ENCODE measurements around the gene KRT81.

KRT81 gene

DNA sequence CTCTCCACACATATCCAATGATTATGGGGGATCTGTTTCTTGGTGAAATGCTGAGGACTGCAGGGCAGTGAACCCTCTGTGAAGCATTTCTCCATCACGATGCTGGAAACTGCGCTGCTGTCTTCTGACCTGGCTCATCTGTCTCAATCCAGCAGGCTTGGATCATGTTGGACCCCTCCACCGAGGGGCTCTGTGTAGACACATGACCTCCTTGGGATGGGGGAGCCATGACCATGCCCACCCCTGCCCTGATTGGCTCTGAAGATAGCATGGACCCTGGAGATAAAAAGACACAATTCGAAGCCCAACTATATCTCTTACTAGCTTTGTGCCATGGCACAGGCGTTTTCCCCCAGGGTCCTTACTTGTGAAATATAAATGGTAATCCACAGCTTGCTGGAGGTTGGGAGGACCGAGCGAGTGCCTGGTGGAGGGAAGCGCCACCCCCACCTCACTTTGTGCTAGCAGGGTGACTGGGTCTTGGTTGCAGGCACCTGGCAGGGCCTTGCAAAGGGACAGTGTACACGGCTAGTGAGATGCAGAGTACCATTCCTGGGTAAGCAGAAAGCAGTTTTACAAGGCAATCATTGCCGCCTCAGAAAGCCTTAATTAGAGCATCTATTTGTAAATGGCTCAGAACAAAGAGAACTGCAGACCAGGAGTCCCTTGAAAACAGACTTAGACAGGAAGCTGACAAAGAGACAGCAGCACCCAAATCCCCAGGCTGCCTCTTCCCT lies 32.2 kb upstream of the KRT81 start:
- no peak for DNase-seq (ENCODE audit: low spot score)
- no peaks in the 10 kb centered on the region for H3K27me3 ChIP-seq (ENCODE audit: insufficient read depth, poor library complexity, severe bottlenecking)
- TF ChIP-seq, protein P1, sequence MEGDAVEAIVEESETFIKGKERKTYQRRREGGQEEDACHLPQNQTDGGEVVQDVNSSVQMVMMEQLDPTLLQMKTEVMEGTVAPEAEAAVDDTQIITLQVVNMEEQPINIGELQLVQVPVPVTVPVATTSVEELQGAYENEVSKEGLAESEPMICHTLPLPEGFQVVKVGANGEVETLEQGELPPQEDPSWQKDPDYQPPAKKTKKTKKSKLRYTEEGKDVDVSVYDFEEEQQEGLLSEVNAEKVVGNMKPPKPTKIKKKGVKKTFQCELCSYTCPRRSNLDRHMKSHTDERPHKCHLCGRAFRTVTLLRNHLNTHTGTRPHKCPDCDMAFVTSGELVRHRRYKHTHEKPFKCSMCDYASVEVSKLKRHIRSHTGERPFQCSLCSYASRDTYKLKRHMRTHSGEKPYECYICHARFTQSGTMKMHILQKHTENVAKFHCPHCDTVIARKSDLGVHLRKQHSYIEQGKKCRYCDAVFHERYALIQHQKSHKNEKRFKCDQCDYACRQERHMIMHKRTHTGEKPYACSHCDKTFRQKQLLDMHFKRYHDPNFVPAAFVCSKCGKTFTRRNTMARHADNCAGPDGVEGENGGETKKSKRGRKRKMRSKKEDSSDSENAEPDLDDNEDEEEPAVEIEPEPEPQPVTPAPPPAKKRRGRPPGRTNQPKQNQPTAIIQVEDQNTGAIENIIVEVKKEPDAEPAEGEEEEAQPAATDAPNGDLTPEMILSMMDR (IDR thresholded peaks at IDR 0.05; ENCODE audit: poor library complexity, severe bottlenecking) = no peak

DNA sequence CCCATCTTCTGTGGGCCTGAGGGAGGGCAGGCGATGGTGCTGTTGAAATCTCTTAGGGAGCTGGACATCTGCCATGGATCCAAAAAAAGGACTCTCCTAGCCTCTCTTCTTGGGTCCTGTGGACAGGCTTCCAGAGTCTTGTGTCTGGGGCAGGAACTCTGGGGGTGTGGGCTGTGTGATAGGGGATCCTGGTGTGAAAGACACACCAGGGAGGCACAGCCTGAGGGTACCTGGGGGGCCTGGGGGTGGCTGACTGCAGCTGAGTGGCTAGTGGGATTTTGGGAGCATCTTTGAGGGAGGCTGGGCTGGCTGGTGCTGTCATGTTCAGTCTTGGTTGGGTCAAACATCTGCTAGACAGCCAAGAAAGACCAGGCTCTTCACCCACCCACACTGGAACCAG lies 31.7 kb upstream of the KRT81 start:
- Histone ChIP-seq H3K4me1 (ENCODE audit: insufficient read depth, poor library complexity, severe bottlenecking) (no peaks in the 10 kb centered on the region), H3K27ac (ENCODE audit: poor library complexity, severe bottlenecking) (no peak overlapping the region), H3K4me3 (ENCODE audit: severe bottlenecking) (no peak overlapping the region), H3K9me3 (ENCODE audit: severe bottlenecking) (no peaks in the 10 kb centered on the region), H3K27me3 (ENCODE audit: insufficient read depth, poor library complexity, severe bottlenecking) (no peaks in the 10 kb centered on the region), H3K36me3 (ENCODE audit: low read depth) (no peaks in the 10 kb centered on the region)
- DNase-seq (ENCODE audit: low spot score) = no peak
- TF ChIP-seq, protein P1 (IDR thresholded peaks at IDR 0.05; ENCODE audit: poor library complexity, severe bottlenecking) = no peak
- no peak for ATAC-seq (ENCODE audit: low read depth)

More for the DNA sequence above, 32.2 kb upstream of the KRT81 start:
- Histone ChIP-seq H3K36me3 (ENCODE audit: low read depth) (no peaks in the 10 kb centered on the region), H3K4me1 (ENCODE audit: insufficient read depth, poor library complexity, severe bottlenecking) (no peaks in the 10 kb centered on the region), H3K4me3 (ENCODE audit: severe bottlenecking) (no peak overlapping the region), H3K9me3 (ENCODE audit: severe bottlenecking) (no peaks in the 10 kb centered on the region), H3K27ac (ENCODE audit: poor library complexity, severe bottlenecking) (no peak overlapping the region)
- no peak for ATAC-seq (ENCODE audit: low read depth)

DNA sequence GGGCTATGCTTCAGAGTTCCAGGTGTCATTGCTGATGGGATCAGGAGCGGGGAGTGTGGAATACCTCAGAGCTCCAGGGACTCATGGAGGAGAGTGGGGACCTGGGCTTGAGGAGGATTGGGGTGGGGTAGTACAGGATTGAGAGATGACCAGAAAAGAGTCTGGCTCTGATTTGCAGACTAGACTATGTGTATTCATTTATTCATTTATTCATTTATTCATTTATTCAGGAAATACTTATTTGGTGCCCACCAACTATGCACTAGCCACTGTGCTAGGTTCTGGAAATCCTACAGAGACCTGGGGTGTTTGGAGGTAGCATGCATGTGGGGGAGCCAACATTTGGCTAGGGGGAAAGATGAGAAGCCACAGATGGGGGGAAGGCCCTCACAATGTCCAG lies 30.7 kb upstream of the KRT81 start:
- Histone ChIP-seq H3K4me3 (ENCODE audit: severe bottlenecking) (no peak overlapping the region), H3K36me3 (ENCODE audit: low read depth) (no peaks in the 10 kb centered on the region), H3K9me3 (ENCODE audit: severe bottlenecking) (no peaks in the 10 kb centered on the region), H3K27me3 (ENCODE audit: insufficient read depth, poor library complexity, severe bottlenecking) (no peaks in the 10 kb centered on the region), H3K27ac (ENCODE audit: poor library complexity, severe bottlenecking) (no peak overlapping the region), H3K4me1 (ENCODE audit: insufficient read depth, poor library complexity, severe bottlenecking) (no peaks in the 10 kb centered on the region)
- no peak for ATAC-seq (ENCODE audit: low read depth)
- DNase-seq (ENCODE audit: low spot score) = no peak
- TF ChIP-seq, protein P1 (IDR thresholded peaks at IDR 0.05; ENCODE audit: poor library complexity, severe bottlenecking) = no peak

DNA sequence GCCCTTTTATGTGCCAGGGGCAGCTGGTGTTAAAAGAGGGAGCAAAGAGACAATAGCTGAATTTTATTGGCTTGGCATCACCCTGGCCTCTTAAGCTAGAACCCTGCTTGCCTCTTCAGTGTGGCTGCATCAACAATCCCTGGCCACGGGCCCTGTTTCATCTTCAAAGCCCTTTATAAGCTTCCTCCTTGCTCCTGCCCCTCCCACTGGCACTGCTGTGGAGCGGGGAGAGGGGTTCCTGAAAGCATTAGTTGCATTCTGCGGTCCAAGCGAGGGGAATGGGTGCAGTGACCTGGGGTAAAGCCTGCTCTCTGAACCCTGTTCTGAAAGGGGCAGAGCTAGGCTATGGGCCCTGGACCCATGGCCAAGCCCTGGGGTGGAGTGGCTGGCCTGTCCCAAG lies 30.1 kb upstream of the KRT81 start:
- Histone ChIP-seq H3K4me3 (ENCODE audit: severe bottlenecking) (no peak overlapping the region), H3K27ac (ENCODE audit: poor library complexity, severe bottlenecking) (no peak overlapping the region), H3K9me3 (ENCODE audit: severe bottlenecking) (no peaks in the 10 kb centered on the region), H3K4me1 (ENCODE audit: insufficient read depth, poor library complexity, severe bottlenecking) (no peaks in the 10 kb centered on the region), H3K36me3 (ENCODE audit: low read depth) (no peaks in the 10 kb centered on the region), H3K27me3 (ENCODE audit: insufficient read depth, poor library complexity, severe bottlenecking) (no peaks in the 10 kb centered on the region)
- ATAC-seq (ENCODE audit: low read depth) (no peak), DNase-seq (ENCODE audit: low spot score) (no peak)
- TF ChIP-seq, protein P1 (IDR thresholded peaks at IDR 0.05; ENCODE audit: poor library complexity, severe bottlenecking) = no peak

DNA sequence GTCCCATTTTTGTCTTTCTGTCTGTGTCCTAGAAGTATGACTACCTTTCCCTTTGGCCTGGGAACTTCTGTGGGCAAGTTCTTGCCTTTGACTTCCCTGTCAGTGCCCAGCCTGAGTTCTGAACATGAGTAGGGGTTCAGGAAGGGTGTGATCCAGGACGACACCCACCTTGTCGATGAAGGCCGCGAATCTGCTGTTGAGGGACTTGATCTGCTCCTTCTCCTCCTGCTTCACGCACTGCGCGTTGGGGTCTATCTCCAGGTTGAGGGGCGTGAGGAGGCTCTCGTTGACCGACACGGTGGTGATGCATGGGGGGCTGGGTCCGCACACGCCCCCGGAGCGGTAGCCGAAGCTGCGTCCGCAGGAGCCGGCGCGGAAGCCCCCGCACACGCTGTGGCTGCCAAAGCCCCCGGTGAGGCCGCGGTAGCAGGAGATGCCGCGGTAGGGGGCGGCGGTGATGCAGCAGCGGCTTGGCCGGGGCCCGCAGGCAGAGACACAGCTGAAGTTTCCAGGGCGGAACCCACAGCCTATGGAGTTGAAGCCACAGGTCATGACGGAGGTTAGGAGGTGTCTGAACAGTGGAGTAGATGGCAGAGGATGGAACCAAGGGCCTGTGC lies 29.6 kb upstream of the KRT81 start, which contains the start of gene KRT83:
KRT83 (minus strand) TSS at position 615 of the 617 bp plus-strand sequence; CDS start at position 552, 63 bp downstream.
- TF ChIP-seq, protein P1 (IDR thresholded peaks at IDR 0.05; ENCODE audit: poor library complexity, severe bottlenecking) = no peak
- Histone ChIP-seq H3K36me3 (ENCODE audit: low read depth) (no peaks in the 10 kb centered on the region), H3K9me3 (ENCODE audit: severe bottlenecking) (no peaks in the 10 kb centered on the region), H3K4me3 (ENCODE audit: severe bottlenecking) (no peak within 1 kb of the TSS), H3K27ac (ENCODE audit: poor library complexity, severe bottlenecking) (no peak within 1 kb of the TSS), H3K4me1 (ENCODE audit: insufficient read depth, poor library complexity, severe bottlenecking) (no peaks in the 10 kb centered on the region), H3K27me3 (ENCODE audit: insufficient read depth, poor library complexity, severe bottlenecking) (no peaks in the 10 kb centered on the region)
- ATAC-seq (ENCODE audit: low read depth) = no peak
- no peak for DNase-seq (ENCODE audit: low spot score)

Data from RWPE2 (cell line).